Esophagus muscularis mucosa (tissue), 4 donors: ENCODE results near the gene PHACTR1. TPM values are rescaled to one million over a fixed set of nuclear protein-coding genes. Genes with fewer than 3 reads are reported as not detected.

Experiments used
- DNase-seq: peaks from one replicate; pipeline ENCODE4 v3.0.0-alpha.2; 2017; ENCODE audit errors: extremely low spot score
- H3K27ac ChIP-seq, 4 donors: fragments of 200-600 bp; sonication (generic); replicated peaks in 1 of 4; 1 replicate in 3 of 4; 2 replicates in 1 of 4; pipeline ENCODE4 v1.5.1; 2016 to 2019; ENCODE audit warnings: mild to moderate bottlenecking in 1 of 4
- H3K27me3 ChIP-seq, 4 donors: fragments of 200-600 bp; sonication (generic); one replicate each; pipeline versions ENCODE4 v1.5.1 to v1.6.0; 2016 to 2019
- H3K36me3 ChIP-seq, 4 donors: fragments of 200-600 bp; sonication (generic); one replicate each; pipeline ENCODE4 v1.5.1; 2016 to 2019
- H3K4me1 ChIP-seq, 4 donors: fragments of 200-600 bp; sonication (generic); one replicate each; pipeline ENCODE4 v1.5.1; 2016 to 2019
- H3K4me3 ChIP-seq, 4 donors: fragments of 200-600 bp; sonication (generic); 1 replicate in 2 of 4; 2 replicates in 2 of 4; pipeline ENCODE4 v1.5.1; 2016 to 2019; ENCODE audit warnings: mild to moderate bottlenecking in 4 of 4, moderate library complexity in 1 of 4
- H3K9me3 ChIP-seq, 4 donors: fragments of 200-600 bp; sonication (generic); 1 replicate in 3 of 4; 2 replicates in 1 of 4; pipeline ENCODE4 v1.5.1; 2016 to 2019
- CTCF ChIP-seq, 3 experiments: fragments of 200-600 bp in 2 of 3; fragments of 450-650 bp in 1 of 3; sonication (generic) in 2 of 3; IDR thresholded peaks; one replicate each; pipeline ENCODE4 v1.5.1; 2017 to 2019; ENCODE audit warnings: antibody characterized with exemption in 3 of 3, mild to moderate bottlenecking in 2 of 3, moderate library complexity in 1 of 3
- EP300 ChIP-seq: sonication (generic); formaldehyde crosslinking; IDR thresholded peaks from one replicate; pipeline ENCODE4 v1.6.1; 2017; ENCODE audit warnings: antibody characterized with exemption
- POLR2A ChIP-seq: fragments of 450-650 bp; IDR thresholded peaks from one replicate; pipeline ENCODE4 v1.6.1; 2017; ENCODE audit warnings: antibody characterized with exemption, moderate library complexity, mild to moderate bottlenecking, low read depth
- POLR2AphosphoS5 ChIP-seq, 2 donors: sonication (generic); formaldehyde crosslinking; IDR thresholded peaks; one replicate each; pipeline ENCODE4 v1.6.1; 2017; ENCODE audit warnings: antibody characterized with exemption in 2 of 2
- WGBS: methylation state at CpG from one replicate; pipeline ENCODE4 v1.1.5; 2018; 5-methylcytosine and 5-hydroxymethylcytosine counted together
- intact Hi-C: fragments of 100-400 bp; cut with DNase I; formaldehyde crosslinking; loops from one replicate; pipeline ENCODE4 v1.15.1; 2023
- total RNA-seq, 4 donors: library from RNA; depleted of rRNA; stranded (reverse); fragments of >200 nt; gene quantifications; one replicate each; pipeline versions ENCODE4 v1.1.0 to v1.2.1, GENCODE V29; 2016

Gene PHACTR1
- total RNA-seq, 4 donors from 2014 or later: 0.83 to 4.2 (median 3.1) TPM

- intact Hi-C loops: no loop called here
- WGBS: 96% methylated on average over 3 of the region's 3 CpGs
- Histone ChIP-seq H3K9me3 (no peaks in the 10 kb centered on the region), H3K4me1 (peaks cover 8 to 13% (median 10%) of the 10 kb centered on the region in 4 donors), H3K27me3 (no peaks in the 10 kb centered on the region), H3K27ac (no peak overlapping the region), H3K36me3 (peaks cover 0 to 11% (median 0%) of the 10 kb centered on the region in 4 donors), H3K4me3 (no peak overlapping the region)
- TF ChIP-seq EP300 (no peak), POLR2AphosphoS5 (IDR thresholded peaks at IDR 0.05) (no peak), CTCF (IDR thresholded peaks at IDR 0.05) (no peak), POLR2A (no peak)
- no peak for DNase-seq
Observed at GRCh38 chr6:13220266-13220665, 503.7 kb downstream of the PHACTR1 start.

- WGBS: 79% methylated on average over 4 of the region's 4 CpGs
- TF ChIP-seq POLR2A: no peak
- TF ChIP-seq POLR2AphosphoS5 (IDR thresholded peaks at IDR 0.05): no peak
- TF ChIP-seq CTCF (IDR thresholded peaks at IDR 0.05): no peak
- intact Hi-C loops: no loop called here
- Histone ChIP-seq H3K36me3 (peaks cover 0 to 11% (median 0%) of the 10 kb centered on the region in 4 donors), H3K4me1 (peaks cover 8 to 10% (median 9%) of the 10 kb centered on the region in 4 donors), H3K4me3 (no peak overlapping the region), H3K9me3 (no peaks in the 10 kb centered on the region), H3K27ac (no peak overlapping the region), H3K27me3 (no peaks in the 10 kb centered on the region)
- DNase-seq: no peak
Observed at GRCh38 chr6:13222048-13222447, 505.5 kb downstream of the PHACTR1 start.

GRCh38 chr6:13226071-13226470, 509.5 kb downstream of the PHACTR1 start:
- H3K36me3 ChIP-seq: peaks cover 0 to 36% (median 0%) of the 10 kb centered on the region in 4 donors
- H3K9me3 ChIP-seq: no peaks in the 10 kb centered on the region
- no peak overlapping the region for H3K27ac ChIP-seq
- H3K27me3 ChIP-seq: no peaks in the 10 kb centered on the region
- 84% methylated on average over 2 of the region's 2 CpGs for WGBS
- DNase-seq: no peak
- no peaks in the 10 kb centered on the region for H3K4me1 ChIP-seq
- intact Hi-C loops: no loop called here
- TF ChIP-seq POLR2A (no peak), POLR2AphosphoS5 (IDR thresholded peaks at IDR 0.05) (no peak), EP300 (no peak), CTCF (IDR thresholded peaks at IDR 0.05) (no peak)
- no peak overlapping the region for H3K4me3 ChIP-seq

GRCh38 chr6:13228264-13229204, 512.0 kb downstream of the PHACTR1 start:
- DNase-seq: no peak
- Histone ChIP-seq H3K27ac (no peak overlapping the region), H3K9me3 (no peaks in the 10 kb centered on the region), H3K4me3 (no peak overlapping the region), H3K36me3 (peaks cover 0 to 49% (median 0%) of the 10 kb centered on the region in 4 donors), H3K4me1 (no peaks in the 10 kb centered on the region), H3K27me3 (no peaks in the 10 kb centered on the region)
- TF ChIP-seq CTCF (IDR thresholded peaks at IDR 0.05): no peak
- no peak for TF ChIP-seq EP300
- no peak for TF ChIP-seq POLR2AphosphoS5 (IDR thresholded peaks at IDR 0.05)
- no peak for TF ChIP-seq POLR2A
- intact Hi-C loops: no loop called here
- 90% methylated on average over 9 of the region's 9 CpGs for WGBS
